Gastroesophageal sphincter (tissue), 4 donors: ENCODE data around the gene TNKS1BP1. TPM values are rescaled to one million over a fixed set of nuclear protein-coding genes. Genes with fewer than 3 reads are reported as not detected.

Experiments used
- ATAC-seq: fragments of 150-250 bp; one replicate; pipeline ENCODE4 v1.9.1; 2016; ENCODE audit warnings: mild to moderate bottlenecking, moderate library complexity
- H3K27ac ChIP-seq, 4 donors: fragments of 200-600 bp; sonication (generic) in 3 of 4; 1 replicate in 3 of 4; 2 replicates in 1 of 4; pipeline ENCODE4 v1.5.1; 2016 to 2019
- H3K27me3 ChIP-seq: fragments of 200-600 bp; sonication (generic); one replicate; pipeline ENCODE4 v1.5.1; 2019
- H3K36me3 ChIP-seq, 2 donors: fragments of 200-600 bp; sonication (generic); one replicate each; pipeline ENCODE4 v1.5.1; 2019; ENCODE audit warnings: control low read depth in 1 of 2
- H3K4me1 ChIP-seq, 3 donors: fragments of 200-600 bp; sonication (generic); 1 replicate in 2 of 3; 2 replicates in 1 of 3; pipeline ENCODE4 v1.5.1; 2016 to 2019; ENCODE audit warnings: control low read depth in 2 of 3
- H3K4me3 ChIP-seq, 2 donors: fragments of 200-600 bp; sonication (generic); one replicate each; pipeline ENCODE4 v1.5.1; 2019; ENCODE audit warnings: mild to moderate bottlenecking in 1 of 2, moderate library complexity in 1 of 2
- H3K9me3 ChIP-seq, 3 donors: fragments of 200-600 bp; sonication (generic); one replicate each; pipeline ENCODE4 v1.5.1; 2017 to 2019; ENCODE audit warnings: control low read depth in 2 of 3
- EP300 ChIP-seq: sonication (generic); formaldehyde crosslinking; IDR thresholded peaks from one replicate; pipeline ENCODE4 v1.6.1; 2017; ENCODE audit warnings: antibody characterized with exemption, mild to moderate bottlenecking
- POLR2A ChIP-seq, 2 donors: fragments of 450-650 bp; IDR thresholded peaks; one replicate each; pipeline ENCODE4 v1.6.1; 2017; ENCODE audit warnings: antibody characterized with exemption in 2 of 2, mild to moderate bottlenecking in 2 of 2, moderate library complexity in 1 of 2
- POLR2AphosphoS5 ChIP-seq: sonication (generic); formaldehyde crosslinking; IDR thresholded peaks from one replicate; pipeline ENCODE4 v1.6.1; 2017; ENCODE audit warnings: antibody characterized with exemption
- WGBS, 2 donors: methylation state at CpG; one replicate each; pipeline ENCODE4 v1.1.5; 2018; ENCODE audit warnings: low coverage in 1 of 2; 5-methylcytosine and 5-hydroxymethylcytosine counted together
- total RNA-seq, 4 donors: library from RNA; depleted of rRNA; stranded (reverse); fragments of >200 nt; gene quantifications; one replicate each; pipeline ENCODE4 v1.1.0, GENCODE V29; 2016
- TF ChIP-seq, protein P1 (sequence below), 4 experiments: fragments of 200-600 bp in 2 of 4; fragments of 450-650 bp in 2 of 4; sonication (generic) in 1 of 4; IDR thresholded peaks; one replicate each; pipeline ENCODE4 v1.5.1; 2017 to 2019; ENCODE audit warnings: antibody characterized with exemption in 4 of 4, mild to moderate bottlenecking in 2 of 4, moderate library complexity in 2 of 4

TNKS1BP1 gene
- total RNA-seq, 4 donors from 2014 or later, result 95.6 to 130 (median 108) TPM

DNA sequence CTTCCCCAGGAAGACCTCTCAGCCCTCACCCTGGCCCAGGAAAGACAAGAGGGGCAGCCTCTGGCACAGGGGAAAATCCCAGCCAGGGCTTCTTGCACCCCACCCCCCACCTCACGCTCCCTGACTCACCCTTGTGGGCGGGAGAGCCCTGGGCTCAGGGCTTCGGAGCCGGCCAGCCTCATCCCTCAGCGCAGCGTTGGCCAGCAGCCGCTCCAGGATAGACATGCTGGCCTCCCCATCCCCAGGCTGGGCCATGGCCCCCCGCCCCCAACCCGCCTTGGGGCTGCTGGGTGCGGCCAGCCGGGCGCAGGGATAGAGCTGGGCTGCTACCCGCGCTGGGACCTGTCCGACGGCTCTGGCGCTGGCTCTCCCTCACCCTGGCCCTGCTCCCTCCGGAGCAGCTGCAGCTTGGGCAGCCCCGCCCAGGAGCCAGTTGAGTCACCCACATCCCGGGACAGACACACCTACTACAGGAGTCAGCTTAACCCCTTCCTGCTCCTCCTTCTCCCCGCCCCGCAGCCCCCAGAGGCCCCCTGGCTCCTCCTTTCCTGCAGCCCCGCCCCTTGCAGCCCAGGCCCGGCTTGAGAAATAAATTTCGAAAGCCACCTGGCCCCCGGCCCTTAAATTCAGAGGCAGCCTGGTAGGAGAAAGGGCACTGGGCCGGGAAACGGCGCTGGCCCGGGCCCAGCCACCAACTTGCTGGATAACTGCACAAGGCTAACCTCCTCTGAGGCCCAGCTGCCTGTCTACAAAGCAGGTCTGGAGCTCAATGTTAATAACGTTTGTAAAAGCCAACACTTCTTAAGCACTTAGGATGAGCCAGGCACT is 13.4 kb downstream of the TNKS1BP1 start:
- 0% methylated on average over 3 of the region's 31 CpGs; no CpG with 5 or more reads in 1 of the 2 donors for WGBS, 2 donors
- H3K36me3 ChIP-seq, result peaks cover 0 to 83% of the 10 kb centered on the region in 2 donors
- peaks cover 8 to 100% (median 75%) of the 10 kb centered on the region in 3 donors for H3K4me1 ChIP-seq

DNA sequence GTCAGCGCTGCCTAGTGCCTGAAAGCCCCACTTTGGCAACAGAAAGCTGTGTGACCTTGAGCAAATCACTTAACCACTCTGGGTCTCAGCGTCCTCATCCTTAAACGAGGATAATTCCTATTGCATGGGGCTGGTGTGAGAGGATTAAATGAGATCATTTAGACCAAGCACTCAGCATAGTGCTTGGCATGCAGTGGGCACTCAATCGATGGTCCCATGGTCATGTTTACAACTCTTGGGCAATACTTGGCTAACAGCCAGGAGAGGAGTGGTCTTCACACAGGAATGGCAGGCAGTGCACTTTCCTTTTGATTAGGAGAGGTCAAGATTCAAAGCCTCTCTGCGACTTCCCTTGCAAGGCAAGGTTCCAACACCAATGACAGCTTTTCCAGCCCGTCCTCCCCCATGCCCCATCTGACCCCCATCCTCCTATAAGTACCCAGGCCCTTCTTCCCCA is 14.1 kb downstream of the TNKS1BP1 start:
- Histone ChIP-seq H3K4me3 (peak overlapping the region; percentile 40 to 58), H3K27me3 (no peaks in the 10 kb centered on the region), H3K36me3 (peaks cover 0 to 76% of the 10 kb centered on the region in 2 donors), H3K9me3 (no peaks in the 10 kb centered on the region), H3K4me1 (peaks cover 8 to 100% (median 75%) of the 10 kb centered on the region in 3 donors), H3K27ac (peak overlapping the region; percentile 73 to 96 (median 90))
- ATAC-seq, result peak; percentile 8
- 20 to 55% methylated on average over 3 to 6 of the region's 6 CpGs for WGBS, 2 donors
- TF ChIP-seq POLR2A (IDR thresholded peaks at IDR 0.05) (no peak), POLR2AphosphoS5 (peak; percentile 83)

More for the DNA sequence above, 13.4 kb downstream of the TNKS1BP1 start:
- H3K4me3 ChIP-seq, result peak overlapping the region; percentile 40 to 58
- no peaks in the 10 kb centered on the region for H3K27me3 ChIP-seq
- peak overlapping the region; percentile 73 to 96 (median 90) for H3K27ac ChIP-seq
- TF ChIP-seq EP300 (no peak), POLR2AphosphoS5 (peak; percentile 74), POLR2A (IDR thresholded peaks at IDR 0.05) (peak; percentile 47 to 51)
- TF ChIP-seq, protein P1, sequence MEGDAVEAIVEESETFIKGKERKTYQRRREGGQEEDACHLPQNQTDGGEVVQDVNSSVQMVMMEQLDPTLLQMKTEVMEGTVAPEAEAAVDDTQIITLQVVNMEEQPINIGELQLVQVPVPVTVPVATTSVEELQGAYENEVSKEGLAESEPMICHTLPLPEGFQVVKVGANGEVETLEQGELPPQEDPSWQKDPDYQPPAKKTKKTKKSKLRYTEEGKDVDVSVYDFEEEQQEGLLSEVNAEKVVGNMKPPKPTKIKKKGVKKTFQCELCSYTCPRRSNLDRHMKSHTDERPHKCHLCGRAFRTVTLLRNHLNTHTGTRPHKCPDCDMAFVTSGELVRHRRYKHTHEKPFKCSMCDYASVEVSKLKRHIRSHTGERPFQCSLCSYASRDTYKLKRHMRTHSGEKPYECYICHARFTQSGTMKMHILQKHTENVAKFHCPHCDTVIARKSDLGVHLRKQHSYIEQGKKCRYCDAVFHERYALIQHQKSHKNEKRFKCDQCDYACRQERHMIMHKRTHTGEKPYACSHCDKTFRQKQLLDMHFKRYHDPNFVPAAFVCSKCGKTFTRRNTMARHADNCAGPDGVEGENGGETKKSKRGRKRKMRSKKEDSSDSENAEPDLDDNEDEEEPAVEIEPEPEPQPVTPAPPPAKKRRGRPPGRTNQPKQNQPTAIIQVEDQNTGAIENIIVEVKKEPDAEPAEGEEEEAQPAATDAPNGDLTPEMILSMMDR (IDR thresholded peaks at IDR 0.05), result peak in 1 of 4 experiments; percentile 12
- ATAC-seq, result peak; percentile 95
- no peaks in the 10 kb centered on the region for H3K9me3 ChIP-seq

DNA sequence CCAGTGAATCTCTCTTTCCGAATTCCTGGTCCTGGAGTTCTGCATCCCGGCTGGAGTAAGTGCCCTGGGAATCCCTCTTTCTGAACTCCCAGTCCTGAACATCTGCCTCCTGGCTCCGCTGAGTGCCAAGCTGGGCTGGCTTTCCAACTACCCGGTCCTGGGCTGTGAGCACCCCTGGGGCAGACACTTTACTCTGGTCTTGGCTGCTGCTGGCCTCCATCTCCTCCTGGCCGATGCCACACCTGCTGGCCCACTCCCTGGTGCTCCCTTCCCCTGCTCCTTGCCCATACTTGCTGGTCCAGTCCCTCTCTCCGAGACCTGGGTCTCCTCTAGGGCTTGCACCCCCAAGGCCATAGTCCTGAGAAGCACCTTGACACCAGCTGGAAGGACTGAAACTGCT is 14.7 kb downstream of the TNKS1BP1 start:
- peak overlapping the region in 3 of 4 donors; percentile 88 to 96 (median 91) for H3K27ac ChIP-seq
- H3K4me1 ChIP-seq, result peaks cover 8 to 100% (median 76%) of the 10 kb centered on the region in 3 donors
- H3K27me3 ChIP-seq, result no peaks in the 10 kb centered on the region
- no peak for TF ChIP-seq POLR2A (IDR thresholded peaks at IDR 0.05)
- no peak for TF ChIP-seq EP300
- no peak for TF ChIP-seq POLR2AphosphoS5
- TF ChIP-seq, protein P1 (IDR thresholded peaks at IDR 0.05), result no peak
- peak overlapping the region in 1 of 2 donors; percentile 58 for H3K4me3 ChIP-seq
- WGBS, 2 donors, result 69% methylated on average over 2 to 4 of the region's 6 CpGs
- H3K36me3 ChIP-seq, result peaks cover 0 to 71% of the 10 kb centered on the region in 2 donors
- ATAC-seq, result no peak
- no peaks in the 10 kb centered on the region for H3K9me3 ChIP-seq

DNA sequence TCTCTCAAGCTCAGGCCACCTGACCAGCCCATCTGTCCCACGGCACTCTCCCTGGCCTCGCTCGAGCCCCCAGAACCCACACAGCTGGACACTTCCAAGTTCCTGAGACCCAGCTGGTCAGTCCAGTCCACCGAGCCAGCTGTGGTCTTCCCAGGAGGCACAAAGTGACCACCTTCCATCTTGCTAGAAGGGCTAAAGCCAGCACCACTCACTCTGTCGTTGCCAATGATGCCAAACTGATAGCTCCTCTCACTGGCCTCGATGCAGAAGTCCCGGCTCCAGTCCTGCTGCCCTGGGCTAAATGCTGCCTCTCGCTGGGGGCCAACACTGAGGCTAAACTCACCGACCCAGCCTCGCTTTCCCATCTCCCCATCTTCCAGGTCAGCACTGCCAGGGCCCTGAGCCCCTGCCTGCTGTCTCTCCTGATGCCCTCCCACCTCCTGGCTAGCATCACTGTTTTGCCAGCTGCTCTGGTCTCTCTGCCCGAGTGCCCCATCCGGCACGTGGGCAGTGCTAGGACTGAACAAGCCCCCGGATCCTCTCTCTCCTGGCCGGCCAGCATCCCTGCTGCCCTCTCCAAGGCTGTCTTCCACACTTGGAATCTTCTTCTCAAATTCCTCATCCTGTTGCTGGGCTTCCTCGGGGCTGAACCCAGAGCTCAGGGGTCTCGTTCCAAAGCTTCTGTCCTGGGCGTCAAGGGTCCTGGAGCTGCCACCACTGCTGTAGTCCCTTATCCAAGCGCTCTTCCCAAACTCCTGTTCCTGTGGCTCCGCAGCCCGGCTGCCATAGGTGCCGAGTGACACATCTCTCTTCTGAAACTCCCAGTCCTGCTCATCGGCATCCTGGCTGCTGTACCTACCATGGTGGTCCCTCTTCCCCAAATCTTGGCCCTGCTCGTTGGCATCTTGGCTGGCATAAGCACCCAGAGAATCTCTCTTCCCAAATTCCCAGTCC is 15.4 kb downstream of the TNKS1BP1 start:
- ATAC-seq, result no peak
- WGBS, 2 donors, result 87 to 88% methylated on average over 6 to 16 of the region's 24 CpGs
- TF ChIP-seq EP300 (no peak), POLR2A (IDR thresholded peaks at IDR 0.05) (no peak), POLR2AphosphoS5 (peak; percentile 12)
- TF ChIP-seq, protein P1 (IDR thresholded peaks at IDR 0.05), result no peak
- Histone ChIP-seq H3K9me3 (no peaks in the 10 kb centered on the region), H3K27ac (peak overlapping the region in 3 of 4 donors; percentile 88 to 96 (median 91)), H3K36me3 (peaks cover 0 to 63% of the 10 kb centered on the region in 2 donors), H3K4me3 (no peak overlapping the region), H3K27me3 (no peaks in the 10 kb centered on the region), H3K4me1 (peaks cover 8 to 100% (median 76%) of the 10 kb centered on the region in 3 donors)
